ENCODE results near the gene NRIP3. TPM values are rescaled to one million over a fixed set of nuclear protein-coding genes. Genes with fewer than 3 reads are reported as not detected.
A peak's percentile ranks its signal among the peaks of the same experiment; 100 is the strongest.

NRIP3 gene
- total and polyA plus RNA-seq, 9 of the 15 experiments (the other 6 are each of a cell fraction or from before 2014, with no cell fraction given), result 4.4 to 18.7 (median 11.6) TPM

- TF ChIP-seq NFYB (IDR thresholded peaks at IDR 0.05; ENCODE audit: extremely low read depth, insufficient read length) (peak; percentile 51), ZNF583 (CRISPR knock-in tag; IDR thresholded peaks at IDR 0.05) (0 out of 2 replicates have a peak, but pooled peaks have one; percentile 57), TOE1 (IDR thresholded peaks at IDR 0.05; ENCODE audit: borderline replicate concordance) (peak; percentile 51; the same call in 1 of the 2 replicates), TOE1 (CRISPR knock-in tag; IDR thresholded peaks at IDR 0.05; ENCODE audit: borderline replicate concordance, low read depth) (no peak), CBX3 (IDR thresholded peaks at IDR 0.05; ENCODE audit: borderline replicate concordance in 1 of 2, low read length in 2 of 2) (peak in 1 of 2 experiments; percentile 18; a peak in 1 of 3 replicates), POU5F1 (IDR thresholded peaks at IDR 0.05; ENCODE audit: borderline replicate concordance, low read depth, low read length, partially characterized antibody) (no peak), HNRNPK (IDR thresholded peaks at IDR 0.05; ENCODE audit: low read depth, low read length, poor library complexity, severe bottlenecking) (no peak), XRCC3 (IDR thresholded peaks at IDR 0.05) (no peak), ZNF384 (IDR thresholded peaks at IDR 0.05; ENCODE audit: low read depth, low read length) (no peak), GABPA (tag; conservative IDR thresholded peaks at IDR 0.05; ENCODE audit: low read depth) (no peak), ZNF212 (CRISPR knock-in tag; IDR thresholded peaks at IDR 0.05) (0 out of 2 replicates have a peak, but pooled peaks have one; percentile 66), MAZ (CRISPR knock-in tag; conservative IDR thresholded peaks at IDR 0.05 in 1 of 2, IDR thresholded peaks at IDR 0.05 in 1 of 2) (peak in 1 of 2 experiments; percentile 78; a peak in 2 of 4 replicates), ZBTB7A (IDR thresholded peaks at IDR 0.05; ENCODE audit: borderline replicate concordance, control insufficient read depth, low read depth, low read length) (peak; percentile 55; the same call in 1 of the 2 replicates), ZNF449 (CRISPR knock-in tag; IDR thresholded peaks at IDR 0.05) (no peak), CHD1 (IDR thresholded peaks at IDR 0.05; ENCODE audit: low read length) (no peak), ID3 (CRISPR knock-in tag; IDR thresholded peaks at IDR 0.05) (no peak), ID3 (tag; IDR thresholded peaks at IDR 0.05) (peak; percentile 47; the same call in 1 of the 2 replicates), ESRRA (IDR thresholded peaks at IDR 0.05; ENCODE audit: borderline replicate concordance, low read depth) (peak; percentile 50; the same call in 1 of the 2 replicates), NFE2 (IDR thresholded peaks at IDR 0.05; ENCODE audit: low read depth) (peak; percentile 51), ZNF274 (IDR thresholded peaks at IDR 0.05; ENCODE audit: borderline replicate concordance, low read depth, low read length) (no peak), MLLT1 (IDR thresholded peaks at IDR 0.05) (peak in 1 of 2 experiments; percentile 24; a peak in 1 of 4 replicates), SMAD4 (CRISPR knock-in tag; conservative IDR thresholded peaks at IDR 0.05) (peak; percentile 55), CXXC5 (CRISPR knock-in tag; IDR thresholded peaks at IDR 0.05) (peak; percentile 94), ETV1 (tag; conservative IDR thresholded peaks at IDR 0.05; ENCODE audit: low read depth) (0 out of 2 replicates have a peak, but pooled peaks have one; percentile 23), ZNF507 (tag; conservative IDR thresholded peaks at IDR 0.05) (no peak), TBP (optimal IDR thresholded peaks at IDR 0.05; ENCODE audit: low read depth, low read length) (peak; percentile 97)
Observed at GRCh38 chr11:9003573-9004182, at the start of gene NRIP3 (continued).

Data from K562 (cell line).